ENCODE results near the gene SNN.

SNN gene

DNA sequence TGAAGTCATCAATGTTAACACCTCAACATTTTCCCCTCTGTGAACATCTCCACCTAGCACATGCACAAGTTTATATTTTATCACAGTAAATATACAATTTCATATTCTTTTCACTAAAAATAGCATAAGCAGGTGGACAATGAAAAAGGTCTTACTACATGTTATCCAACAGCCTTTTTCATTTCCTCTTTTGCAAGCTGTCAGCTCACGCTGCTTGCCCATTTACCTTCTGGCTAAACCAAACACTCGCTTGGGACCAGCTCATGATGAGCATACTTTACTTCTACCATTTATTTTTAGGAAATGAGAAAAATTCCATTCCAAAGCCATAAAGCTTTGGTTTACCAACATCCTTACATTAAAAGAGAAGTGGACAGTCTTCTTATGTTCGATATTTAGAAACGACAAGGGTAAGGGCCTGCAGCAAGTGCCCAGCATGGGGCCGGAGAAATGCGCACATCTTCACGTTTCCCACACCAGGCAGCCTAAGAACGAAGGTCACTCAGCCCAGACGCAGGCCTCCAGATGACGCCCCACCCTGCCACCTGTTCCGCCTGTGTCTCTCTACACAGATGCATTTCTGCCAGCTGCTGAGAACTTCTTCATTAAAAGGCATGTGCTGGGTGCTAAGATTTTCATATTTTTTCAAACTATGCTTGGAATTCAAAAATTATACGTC, 13.9 kb downstream of the SNN start:
- H3K4me3 ChIP-seq (ENCODE audit: low read depth, low read length): no peak overlapping the region
- no peak for DNase-seq (ENCODE audit: low read depth)
- TF ChIP-seq, protein P1, sequence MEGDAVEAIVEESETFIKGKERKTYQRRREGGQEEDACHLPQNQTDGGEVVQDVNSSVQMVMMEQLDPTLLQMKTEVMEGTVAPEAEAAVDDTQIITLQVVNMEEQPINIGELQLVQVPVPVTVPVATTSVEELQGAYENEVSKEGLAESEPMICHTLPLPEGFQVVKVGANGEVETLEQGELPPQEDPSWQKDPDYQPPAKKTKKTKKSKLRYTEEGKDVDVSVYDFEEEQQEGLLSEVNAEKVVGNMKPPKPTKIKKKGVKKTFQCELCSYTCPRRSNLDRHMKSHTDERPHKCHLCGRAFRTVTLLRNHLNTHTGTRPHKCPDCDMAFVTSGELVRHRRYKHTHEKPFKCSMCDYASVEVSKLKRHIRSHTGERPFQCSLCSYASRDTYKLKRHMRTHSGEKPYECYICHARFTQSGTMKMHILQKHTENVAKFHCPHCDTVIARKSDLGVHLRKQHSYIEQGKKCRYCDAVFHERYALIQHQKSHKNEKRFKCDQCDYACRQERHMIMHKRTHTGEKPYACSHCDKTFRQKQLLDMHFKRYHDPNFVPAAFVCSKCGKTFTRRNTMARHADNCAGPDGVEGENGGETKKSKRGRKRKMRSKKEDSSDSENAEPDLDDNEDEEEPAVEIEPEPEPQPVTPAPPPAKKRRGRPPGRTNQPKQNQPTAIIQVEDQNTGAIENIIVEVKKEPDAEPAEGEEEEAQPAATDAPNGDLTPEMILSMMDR (conservative IDR thresholded peaks at IDR 0.05; ENCODE audit: low read depth, low read length): no peak

DNA sequence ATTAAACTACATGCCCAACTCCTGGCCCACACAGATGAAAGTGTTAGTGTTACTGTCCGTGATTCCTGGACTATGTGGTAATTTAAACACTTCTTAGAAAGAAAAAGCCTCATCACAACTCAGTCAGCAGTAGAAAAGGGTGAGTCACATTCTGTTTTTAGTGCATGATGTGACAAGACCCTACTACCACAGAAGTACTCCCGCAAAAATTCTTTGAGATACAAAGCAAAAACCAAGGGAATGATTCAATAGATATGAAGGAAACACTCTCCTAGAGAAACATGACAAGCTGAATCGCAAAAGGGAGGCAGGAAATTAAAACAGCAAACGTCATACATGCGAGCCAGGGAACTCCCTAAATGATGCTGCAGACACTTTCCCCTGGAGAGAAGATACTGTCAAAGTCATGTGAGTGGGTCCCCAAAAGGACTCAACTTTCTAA, 14.4 kb downstream of the SNN start:
- peak; percentile 94 for DNase-seq (ENCODE audit: low read depth)

DNA sequence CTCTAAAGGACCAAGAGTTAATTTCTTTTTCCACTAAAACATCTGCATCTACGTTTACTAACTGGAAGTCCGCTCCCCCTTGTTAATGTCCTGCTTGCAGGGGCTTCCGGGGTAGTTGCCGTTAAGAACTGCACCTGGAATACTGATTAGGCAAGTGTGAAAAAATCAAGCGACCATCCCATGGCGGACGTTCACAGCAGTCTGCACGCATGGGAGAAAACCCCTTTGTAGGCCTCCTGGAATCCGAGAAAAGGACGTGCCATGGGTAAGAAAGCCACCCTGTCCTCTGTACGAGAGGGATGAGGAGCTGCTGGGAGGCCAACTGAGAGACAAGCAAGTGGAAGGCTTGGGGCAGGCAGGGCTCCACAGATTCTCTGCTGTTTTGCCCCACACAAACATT, 14.9 kb downstream of the SNN start:
- H3K4me3 ChIP-seq (ENCODE audit: low read depth, low read length): no peak overlapping the region
- TF ChIP-seq, protein P1 (conservative IDR thresholded peaks at IDR 0.05; ENCODE audit: low read depth, low read length): no peak
- no peak for DNase-seq (ENCODE audit: low read depth)

More for the DNA sequence above, 14.4 kb downstream of the SNN start:
- no peak overlapping the region for H3K4me3 ChIP-seq (ENCODE audit: low read depth, low read length)
- TF ChIP-seq, protein P1 (conservative IDR thresholded peaks at IDR 0.05; ENCODE audit: low read depth, low read length): no peak

DNA sequence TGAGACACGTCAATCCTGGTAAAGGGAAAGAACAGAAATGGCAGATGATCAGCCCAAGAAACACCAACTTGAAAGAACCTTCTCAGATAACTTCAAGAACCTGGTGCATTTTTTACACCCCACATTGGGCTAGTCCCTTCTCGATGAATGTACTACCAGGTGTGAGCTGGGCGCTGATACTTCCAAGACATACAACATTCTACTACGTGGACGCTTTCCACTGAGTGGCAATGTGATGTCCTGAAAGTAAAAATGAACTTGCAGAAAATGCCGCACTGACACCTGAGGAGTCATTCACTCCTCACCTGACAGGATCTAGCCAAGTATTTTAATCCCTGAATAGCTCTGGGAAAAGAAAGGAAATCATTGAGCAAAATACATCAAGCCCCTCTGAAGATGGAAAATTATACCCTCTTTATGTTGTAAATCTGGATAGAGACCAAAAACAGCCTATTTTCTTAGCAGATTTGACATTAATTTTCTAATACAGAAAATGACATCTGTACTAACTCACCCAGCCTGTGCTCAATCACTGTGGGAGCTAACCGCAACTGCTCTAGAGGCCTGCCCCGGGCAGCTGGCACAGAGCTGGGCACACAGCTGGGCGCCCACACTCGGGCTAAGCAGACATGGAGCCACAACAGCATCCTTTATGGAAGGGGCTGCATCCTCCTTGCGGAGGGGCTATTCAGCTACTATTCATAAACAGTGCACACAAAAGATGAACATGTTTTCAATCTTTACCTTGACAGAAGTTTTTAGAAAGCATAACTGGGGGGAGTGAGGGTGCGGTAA, 16.2 kb downstream of the SNN start:
- H3K4me3 ChIP-seq (ENCODE audit: low read depth, low read length): no peak overlapping the region
- TF ChIP-seq, protein P1 (conservative IDR thresholded peaks at IDR 0.05; ENCODE audit: low read depth, low read length): no peak
- DNase-seq (ENCODE audit: low read depth): no peak

DNA sequence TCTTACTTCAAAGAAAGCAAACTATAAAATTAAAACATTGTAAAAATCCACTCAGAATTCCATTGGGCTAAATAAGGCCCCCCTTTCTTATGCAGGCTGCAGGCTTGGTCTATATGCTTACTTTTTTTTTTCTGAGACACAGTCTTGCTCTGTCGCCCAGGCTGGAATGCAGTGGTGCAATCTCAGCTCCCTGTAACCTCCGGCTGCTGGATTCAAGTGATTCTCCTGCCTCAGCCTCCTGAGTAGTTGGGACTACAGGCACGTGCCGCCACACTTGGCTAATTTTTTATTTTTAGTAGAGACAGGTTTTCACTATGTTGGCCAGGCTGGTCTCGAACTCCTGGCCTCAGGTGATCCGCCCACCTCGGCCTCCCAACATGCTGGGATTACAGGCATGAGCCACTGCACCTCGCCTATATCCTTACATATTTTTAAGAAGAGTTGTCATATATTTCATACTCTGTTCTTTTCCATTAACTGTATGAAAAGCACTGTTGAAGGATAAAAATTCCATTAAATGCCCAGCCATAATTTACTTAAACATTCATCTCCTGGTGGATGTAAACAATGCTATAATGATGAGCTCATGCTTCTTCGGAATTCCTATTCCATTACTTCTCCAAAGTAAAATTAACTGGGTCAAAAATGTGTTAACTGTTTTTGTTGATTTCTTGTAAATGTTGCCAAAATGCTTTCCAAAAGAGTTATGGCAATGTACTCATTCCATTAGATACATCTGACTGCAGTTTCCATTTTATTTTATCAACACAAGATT, 17.8 kb downstream of the SNN start:
- peak; percentile 26 for DNase-seq (ENCODE audit: low read depth)

DNA sequence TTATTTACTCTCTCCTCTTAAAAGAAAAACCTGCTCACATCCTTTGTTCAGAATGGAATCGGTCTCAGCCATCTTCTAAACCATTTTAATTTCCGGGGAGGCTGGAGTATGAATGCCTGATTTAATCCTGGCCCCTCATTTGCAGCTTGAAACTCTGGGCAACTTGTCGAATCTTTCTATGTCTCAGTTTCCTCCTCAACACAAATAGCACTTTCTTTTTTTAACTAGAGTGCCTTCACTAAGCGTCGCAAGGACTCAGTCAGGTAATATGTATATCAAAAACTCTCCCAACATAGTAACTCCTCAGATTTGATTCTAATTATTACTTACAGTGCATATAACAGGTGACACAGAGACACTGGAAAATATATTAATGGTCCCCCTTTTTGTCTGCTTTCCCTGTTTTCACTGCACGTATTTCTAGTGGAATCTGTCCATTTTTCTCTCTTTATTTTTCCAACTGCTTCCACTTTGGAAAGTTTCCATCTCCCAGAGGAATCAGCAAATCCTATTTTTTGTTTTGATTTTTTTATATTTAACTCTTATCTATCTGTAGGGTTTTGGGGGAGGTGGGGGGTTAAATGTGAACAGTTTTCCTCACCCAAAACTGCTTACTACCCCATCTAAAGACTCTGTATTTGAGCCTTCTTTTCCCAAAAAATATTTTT, 18.6 kb downstream of the SNN start:
- H3K4me3 ChIP-seq (ENCODE audit: low read depth, low read length): no peak overlapping the region
- no peak for DNase-seq (ENCODE audit: low read depth)
- TF ChIP-seq, protein P1 (conservative IDR thresholded peaks at IDR 0.05; ENCODE audit: low read depth, low read length): no peak

More for the DNA sequence above, 17.8 kb downstream of the SNN start:
- TF ChIP-seq, protein P1 (conservative IDR thresholded peaks at IDR 0.05; ENCODE audit: low read depth, low read length): no peak
- no peak overlapping the region for H3K4me3 ChIP-seq (ENCODE audit: low read depth, low read length)

All from choroid plexus epithelial cell (primary cell).